Measurements from ENCODE around the gene OSBPL3.

OSBPL3 gene

DNA sequence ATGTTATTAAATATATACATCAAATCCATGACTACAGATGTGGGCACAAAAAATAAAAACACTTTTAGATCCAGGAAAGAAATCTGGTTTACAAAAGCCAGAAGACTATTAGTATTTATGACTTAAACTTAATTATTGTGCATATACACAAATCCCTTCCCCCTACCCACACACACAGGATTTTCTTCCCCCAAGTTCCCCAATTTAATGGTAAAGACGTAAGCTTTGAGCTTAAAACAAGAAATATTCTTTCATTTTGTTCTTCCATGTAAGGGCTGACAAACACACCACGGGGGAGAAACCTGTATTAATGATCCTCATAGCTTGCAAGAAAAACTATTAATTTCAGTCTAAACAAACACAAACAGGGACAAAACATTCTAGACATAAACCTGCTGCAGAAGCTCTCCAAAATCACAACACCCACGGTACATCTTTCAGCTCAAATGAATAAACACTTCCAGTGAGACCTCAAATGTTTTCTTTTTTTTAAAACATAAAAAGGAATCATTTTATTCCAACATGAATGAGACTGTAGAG is 28.5 kb downstream of the OSBPL3 start:
- no peak for DNase-seq (ENCODE audit: extremely low spot score)
- CTCF ChIA-PET: interaction anchor here (0.8 to 2.5 kb wide), 14 partner anchors 8 to 139 kb away, joined by 3 to 8 read pairs (median 4); no protein-coding TSS in a partner anchor
- POLR2A ChIA-PET: interaction anchor here (0.5 kb wide), 1 partner anchor 11 kb away, joined by 5 read pairs; no protein-coding TSS in a partner anchor
- no peak for TF ChIP-seq CTCF (IDR thresholded peaks at IDR 0.05; ENCODE audit: control extremely low read depth, extremely low read depth, low read depth, missing control alignments)

DNA sequence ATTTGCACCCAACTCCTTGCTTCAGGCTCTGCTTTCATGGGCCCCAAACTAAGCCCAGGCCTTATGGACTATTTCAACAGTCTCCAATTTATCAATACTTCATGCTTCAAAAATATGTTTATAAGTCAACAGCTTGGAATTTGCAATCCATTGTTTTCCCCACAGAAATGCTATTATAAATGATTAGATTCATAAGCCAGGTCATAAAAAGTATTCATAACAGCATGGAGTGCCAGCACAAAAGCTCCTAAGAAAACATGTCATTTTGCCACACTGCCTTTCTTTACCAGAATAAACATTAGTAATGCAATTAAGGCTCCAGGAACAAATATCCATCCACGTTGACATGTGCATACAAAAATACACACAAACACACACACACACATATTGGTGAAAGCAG is 30.1 kb downstream of the OSBPL3 start:
- TF ChIP-seq CTCF (IDR thresholded peaks at IDR 0.05; ENCODE audit: control extremely low read depth, extremely low read depth, low read depth, missing control alignments): no peak
- ChIA-PET CTCF (interaction anchor here (1.3 to 3.1 kb wide), 4 partner anchors 10 to 29 kb away, joined by 4 to 14 read pairs (median 7); no protein-coding TSS in a partner anchor), POLR2A (no interaction called here)
- DNase-seq (ENCODE audit: extremely low spot score): no peak

GRCh38 chr7:24948739-24949138 is 31.2 kb downstream of the OSBPL3 start:
- ChIA-PET CTCF (interaction anchor here (1.0 to 4.3 kb wide), 13 partner anchors 8 to 144 kb away, joined by 3 to 21 read pairs (median 6); partner anchors contain the start of gene OSBPL3), POLR2A (no interaction called here)
- TF ChIP-seq CTCF (IDR thresholded peaks at IDR 0.05; ENCODE audit: control extremely low read depth, extremely low read depth, low read depth, missing control alignments): no peak
- no peak for DNase-seq (ENCODE audit: extremely low spot score)

DNA sequence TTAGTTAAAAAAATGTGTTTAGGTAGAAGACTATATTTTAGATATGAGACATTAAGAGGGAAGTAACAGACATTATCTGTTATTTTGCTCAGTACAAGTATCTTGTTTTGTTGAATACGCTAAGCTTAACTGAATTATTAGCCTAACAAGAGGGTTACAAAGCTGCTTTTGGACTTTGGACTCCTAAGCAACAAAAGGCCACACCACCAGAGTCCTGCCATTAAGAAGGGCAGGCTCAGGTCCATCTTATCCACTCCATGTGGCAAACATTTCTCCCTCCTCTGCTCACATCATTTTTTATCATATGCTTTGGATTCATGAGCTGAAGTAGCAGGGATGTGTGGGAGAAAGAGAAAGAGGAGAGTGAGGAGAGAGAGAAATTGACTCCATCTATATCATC is 33.5 kb downstream of the OSBPL3 start:
- ChIA-PET CTCF (interaction anchor here (1.1 to 4.3 kb wide), 11 partner anchors 9 to 148 kb away, joined by 3 to 21 read pairs (median 6); partner anchors contain the start of gene OSBPL3), POLR2A (interaction anchor here (1.1 kb wide), 1 partner anchor 13 kb away, joined by 3 read pairs; no protein-coding TSS in a partner anchor)
- TF ChIP-seq CTCF (IDR thresholded peaks at IDR 0.05; ENCODE audit: control extremely low read depth, extremely low read depth, low read depth, missing control alignments): no peak
- no peak for DNase-seq (ENCODE audit: extremely low spot score)

DNA sequence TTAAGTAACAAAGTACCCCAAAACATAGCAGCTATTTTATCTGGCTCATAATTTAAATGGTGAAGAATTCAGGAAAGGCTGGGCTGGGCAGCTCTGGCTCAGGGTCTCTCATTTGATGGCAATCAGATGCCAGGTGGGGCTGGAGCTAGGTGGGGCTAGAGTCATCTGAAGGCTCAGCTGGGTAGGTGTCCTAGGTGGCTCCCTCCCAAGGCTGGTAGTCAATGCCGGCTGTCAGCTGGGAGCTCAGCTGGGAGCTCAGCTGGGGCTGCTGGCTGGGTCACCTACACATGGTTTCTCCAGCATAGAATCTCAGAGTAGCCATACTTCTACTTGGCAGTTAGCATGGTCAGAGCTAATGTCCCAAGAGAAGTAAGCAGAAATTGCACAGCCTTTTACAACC is 34.1 kb downstream of the OSBPL3 start:
- no peak for DNase-seq (ENCODE audit: extremely low spot score)
- CTCF ChIA-PET: interaction anchor here (0.6 to 4.3 kb wide), 13 partner anchors 8 to 148 kb away, joined by 3 to 21 read pairs (median 4); partner anchors contain the start of gene OSBPL3
- no peak for TF ChIP-seq CTCF (IDR thresholded peaks at IDR 0.05; ENCODE audit: control extremely low read depth, extremely low read depth, low read depth, missing control alignments)
- POLR2A ChIA-PET: interaction anchor here (0.6 to 1.1 kb wide), 2 partner anchors 14 to 17 kb away, joined by 3 read pairs; no protein-coding TSS in a partner anchor

DNA sequence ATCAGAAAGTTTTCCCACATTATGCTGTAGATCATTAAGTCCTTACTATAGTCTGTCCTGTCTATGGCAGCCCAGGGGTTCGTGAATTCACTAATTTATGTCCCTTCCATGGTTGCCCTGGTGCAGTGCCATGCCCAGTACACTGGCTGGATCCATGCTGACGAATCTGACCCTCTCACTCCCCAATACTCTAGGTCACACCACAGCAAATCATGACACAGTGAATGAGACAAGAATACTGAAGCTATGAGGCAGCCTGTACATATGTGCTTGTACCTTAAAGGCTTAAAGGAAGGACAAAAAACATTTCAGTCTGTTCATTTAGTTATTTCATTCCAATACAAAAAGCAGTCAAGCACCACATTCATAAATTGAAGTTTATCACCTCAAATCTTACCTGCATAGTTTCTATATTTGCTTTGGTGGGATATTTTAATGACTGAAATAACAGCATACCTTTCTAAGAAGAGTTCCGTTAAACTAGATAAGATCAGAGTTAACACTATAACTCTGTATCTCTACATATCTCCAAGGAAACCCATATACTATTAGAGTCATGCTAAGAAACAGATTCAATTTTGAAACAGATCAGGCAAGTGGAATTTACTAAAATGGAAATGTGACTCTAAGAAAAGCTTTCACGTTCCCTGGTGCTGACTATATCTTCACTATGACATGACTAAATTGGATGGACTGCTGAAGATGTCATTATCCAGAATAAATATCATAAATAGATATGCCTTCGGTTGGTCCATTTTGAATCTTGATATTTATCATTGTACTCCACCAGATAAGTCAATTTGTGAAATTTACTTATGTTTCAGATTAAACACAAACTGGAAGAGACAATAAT is 36.7 kb downstream of the OSBPL3 start:
- ChIA-PET CTCF (interaction anchor here (2.0 kb wide), 1 partner anchor 12 kb away, joined by 6 read pairs; no protein-coding TSS in a partner anchor), POLR2A (no interaction called here)
- TF ChIP-seq CTCF (IDR thresholded peaks at IDR 0.05; ENCODE audit: control extremely low read depth, extremely low read depth, low read depth, missing control alignments): no peak

More for the DNA sequence above, 36.7 kb downstream of the OSBPL3 start:
- DNase-seq (ENCODE audit: extremely low spot score): no peak

Measured in GM10248 (cell line).